WTC11 (cell line): ENCODE results near the gene NT5C1A. TPM values are rescaled to one million over a fixed set of nuclear protein-coding genes. Genes with fewer than 3 reads are reported as not detected.

ENCODE experiments used
- ATAC-seq: fragments of 200-7000 bp; cut with Tn5 transposase; 2 replicates; pipeline ENCODE4 v1.10.0; 2021; ENCODE audit warnings: mild to moderate bottlenecking, moderate library complexity
- CTCF ChIA-PET: fragments of 300-600 bp; sonication (Branson Sonifier 250); formaldehyde crosslinking; loops from one replicate; lab custom pipeline; 2021; ENCODE audit warnings: antibody characterized with exemption; lab: Charles Lee
- POLR2A ChIA-PET: fragments of 350-600 bp; sonication (Branson Sonifier 250); formaldehyde crosslinking; loops from one replicate; lab custom pipeline; 2021; ENCODE audit warnings: antibody characterized with exemption; lab: Charles Lee
- DNase-seq: peaks from one replicate; pipeline ENCODE4 v3.0.0; 2021; ENCODE audit warnings: low spot score
- H3K27ac Mint-ChIP-seq: 2 replicates; pipeline ENCODE4 v1.8.0; 2021; ENCODE audit warnings: mixed read lengths
- H3K27me3 Mint-ChIP-seq: 2 replicates; pipeline ENCODE4 v1.8.0; 2021; ENCODE audit warnings: low read depth, mild to moderate bottlenecking, moderate library complexity, mixed read lengths
- H3K36me3 Mint-ChIP-seq: 2 replicates; pipeline ENCODE4 v1.8.0; 2021; ENCODE audit warnings: mixed read lengths
- H3K4me1 Mint-ChIP-seq: 2 replicates; pipeline ENCODE4 v1.8.0; 2022; ENCODE audit warnings: mixed read lengths
- H3K4me3 Mint-ChIP-seq: 2 replicates; pipeline ENCODE4 v1.8.0; 2021; ENCODE audit warnings: mild to moderate bottlenecking, moderate library complexity, mixed read lengths
- H3K9me3 Mint-ChIP-seq: 2 replicates; pipeline ENCODE4 v1.8.0; 2021; ENCODE audit warnings: mixed read lengths
- ATF6 ChIP-seq: sonication (generic); formaldehyde crosslinking; IDR thresholded peaks from 2 replicates; pipeline ENCODE4 v1.8.1; 2023; ENCODE audit warnings: mild to moderate bottlenecking, missing genetic modification reagents
- ELF4 ChIP-seq: sonication (generic); formaldehyde crosslinking; IDR thresholded peaks from 2 replicates; pipeline ENCODE4 v1.8.1; 2022; ENCODE audit warnings: low read depth, mild to moderate bottlenecking, moderate library complexity, missing genetic modification reagents
- FOXP1 ChIP-seq: sonication (generic); formaldehyde crosslinking; IDR thresholded peaks from 2 replicates; pipeline ENCODE4 v1.8.0; 2022; ENCODE audit warnings: missing genetic modification reagents, mild to moderate bottlenecking, moderate library complexity, borderline replicate concordance
- JUN ChIP-seq: sonication (generic); formaldehyde crosslinking; IDR thresholded peaks from 2 replicates; pipeline ENCODE4 v1.8.0; 2023; ENCODE audit warnings: mild to moderate bottlenecking, missing genetic modification reagents
- KAT7 ChIP-seq: sonication (generic); formaldehyde crosslinking; IDR thresholded peaks from 2 replicates; pipeline ENCODE4 v1.8.1; 2023; ENCODE audit warnings: missing genetic modification reagents, mild to moderate bottlenecking, borderline replicate concordance
- PRRX2 ChIP-seq: fragments of 250-450 bp; sonication (Bioruptor Pico); IDR thresholded peaks from 2 replicates; pipeline ENCODE4 v1.8.0; 2021; ENCODE audit warnings: mild to moderate bottlenecking
- RELA ChIP-seq: sonication (generic); formaldehyde crosslinking; IDR thresholded peaks from 2 replicates; pipeline ENCODE4 v1.8.1; 2022; ENCODE audit warnings: missing genetic modification reagents, mild to moderate bottlenecking, borderline replicate concordance
- SP1 ChIP-seq: sonication (generic); formaldehyde crosslinking; conservative IDR thresholded peaks from 2 replicates; pipeline ENCODE4 v1.8.1; 2022; ENCODE audit warnings: missing genetic modification reagents
- ZNF317 ChIP-seq: sonication (generic); formaldehyde crosslinking; IDR thresholded peaks from 2 replicates; pipeline ENCODE4 v1.8.1; 2023; ENCODE audit warnings: low read depth, mild to moderate bottlenecking, moderate library complexity, missing genetic modification reagents, borderline replicate concordance
- ZNF423 ChIP-seq: fragments of 250-450 bp; sonication (Bioruptor Pico); IDR thresholded peaks from 2 replicates; pipeline ENCODE4 v2.1.2; 2022; ENCODE audit warnings: mild to moderate bottlenecking, moderate library complexity
- ZNF532 ChIP-seq: fragments of 250-450 bp; sonication (Bioruptor Pico); IDR thresholded peaks from 2 replicates; pipeline ENCODE4 v1.9.0; 2021; ENCODE audit warnings: mild to moderate bottlenecking, borderline replicate concordance
- ZNF671 ChIP-seq: fragments of 250-450 bp; sonication (Bioruptor Pico); IDR thresholded peaks from 2 replicates; pipeline ENCODE4 v1.8.0; 2021; ENCODE audit warnings: mild to moderate bottlenecking
- total RNA-seq: library from RNA; stranded (reverse); gene quantifications from 3 replicates; pipeline ENCODE4 v1.2.3, GENCODE V29; 2021

NT5C1A gene
- total RNA-seq, 1 experiment from 2014 or later = not detected

GRCh38 chr1:39633422-39633821 lies 38.5 kb downstream of the NT5C1A start (continued):
- TF ChIP-seq ELF4 (no peak), KAT7 (CRISPR knock-in tag) (no peak)

- H3K27me3 Mint-ChIP-seq = peaks cover 89% of the 10 kb centered on the region
- ATAC-seq (peak; percentile 89), DNase-seq (peak; percentile 79)
- TF ChIP-seq SP1 (CRISPR knock-in tag) = peak; percentile 54; the same call in 1 of the 2 replicates
- peak; percentile 33; the same call in 1 of the 2 replicates for TF ChIP-seq FOXP1 (CRISPR knock-in tag)
- no peak for TF ChIP-seq ZNF532
- TF ChIP-seq ZNF317 = no peak
- TF ChIP-seq PRRX2 (CRISPR knock-in tag) = no peak
- no peak for TF ChIP-seq ATF6 (CRISPR knock-in tag)
- no peak for TF ChIP-seq JUN (CRISPR knock-in tag)
- peak; percentile 71 for TF ChIP-seq ZNF423 (CRISPR knock-in tag)
- peak overlapping the region; percentile 65 for H3K4me3 Mint-ChIP-seq
- H3K9me3 Mint-ChIP-seq = no peaks in the 10 kb centered on the region
- H3K27ac Mint-ChIP-seq = no peak overlapping the region
- POLR2A ChIA-PET = interaction anchor here (1.9 kb wide), 1 partner anchor 14 kb away, joined by 6 read pairs; no protein-coding TSS in a partner anchor
- H3K4me1 Mint-ChIP-seq = peaks cover 21% of the 10 kb centered on the region
- CTCF ChIA-PET = interaction anchor here (0.7 to 7.3 kb wide), 6 partner anchors 14 to 27 kb away, joined by 3 to 44 read pairs (median 9); no protein-coding TSS in a partner anchor
- no peaks in the 10 kb centered on the region for H3K36me3 Mint-ChIP-seq
Measured at GRCh38 chr1:39632682-39633417, 39.1 kb downstream of the NT5C1A start.

- Mint-ChIP-seq H3K27me3 (peaks cover 85% of the 10 kb centered on the region), H3K4me1 (peaks cover 21% of the 10 kb centered on the region), H3K4me3 (no peak overlapping the region), H3K9me3 (no peaks in the 10 kb centered on the region), H3K36me3 (no peaks in the 10 kb centered on the region), H3K27ac (no peak overlapping the region)
- CTCF ChIA-PET = interaction anchor here (0.7 to 7.3 kb wide), 4 partner anchors 14 to 26 kb away, joined by 3 to 44 read pairs (median 26); no protein-coding TSS in a partner anchor
- ATAC-seq (no peak), DNase-seq (no peak)
- POLR2A ChIA-PET = no interaction called here
- no peak for TF ChIP-seq JUN (CRISPR knock-in tag)
- no peak for TF ChIP-seq ZNF671 (CRISPR knock-in tag)
- no peak for TF ChIP-seq RELA (CRISPR knock-in tag)
Measured at GRCh38 chr1:39632323-39632681, 39.6 kb downstream of the NT5C1A start.
